ENCODE measurements around the gene DDX4. TPM values are rescaled to one million over a fixed set of nuclear protein-coding genes. Genes with fewer than 3 reads are reported as not detected.

The DDX4 gene

GRCh38 chr5:55866485-55866884 lies 128.6 kb downstream of the DDX4 start:
- no peak overlapping the region for H3K14ac ChIP-seq (ENCODE audit: low read length in 2 of 2)
- H4K91ac ChIP-seq (ENCODE audit: low read length), result no peak overlapping the region
- H3K9ac ChIP-seq (ENCODE audit: low read length), result no peak overlapping the region
- no peak overlapping the region for H2BK12ac ChIP-seq (ENCODE audit: low read length in 2 of 2)
- no peak overlapping the region for H3K23ac ChIP-seq (ENCODE audit: low read length in 2 of 2)
- H2BK120ac ChIP-seq (ENCODE audit: low read depth, low read length), result no peak overlapping the region
- H2BK5ac ChIP-seq (ENCODE audit: low read depth, low read length, poor library complexity, severe bottlenecking), result no peak overlapping the region
- H3K27ac ChIP-seq (ENCODE audit: low read length, poor library complexity, severe bottlenecking), result no peak overlapping the region
- H3K4me3 ChIP-seq (ENCODE audit: insufficient read depth in 1 of 2, low read depth in 1 of 2, low read length in 2 of 2), result no peak overlapping the region
- H3K27me3 ChIP-seq (ENCODE audit: control insufficient read depth in 1 of 2, insufficient read depth in 1 of 2, low read length in 2 of 2), result no peaks in the 10 kb centered on the region
- no peak overlapping the region for H4K8ac ChIP-seq (ENCODE audit: low read length)
- H3K9me3 ChIP-seq (ENCODE audit: control insufficient read depth, low read length), result no peaks in the 10 kb centered on the region
- WGBS, result 97% methylated on average over 8 of the region's 8 CpGs
- H2AFZ ChIP-seq (ENCODE audit: low read depth, low read length), result no peak overlapping the region
- no peak overlapping the region for H3K4me2 ChIP-seq (ENCODE audit: low read length, poor library complexity, severe bottlenecking)
- H2AK5ac ChIP-seq (ENCODE audit: low read length, severe bottlenecking), result no peak overlapping the region
- H3K79me1 ChIP-seq (replicated peaks; ENCODE audit: low read length, poor library complexity, severe bottlenecking), result peaks cover 16% of the 10 kb centered on the region
- no peak overlapping the region for H2BK15ac ChIP-seq (ENCODE audit: low read depth, poor library complexity, severe bottlenecking)
- peaks cover 0 to 11% of the 10 kb centered on the region in 2 experiments for H3K36me3 ChIP-seq (ENCODE audit: control insufficient read depth in 1 of 2, insufficient read depth in 2 of 2, low read depth in 1 of 2, low read length in 2 of 2)
- no peak overlapping the region for H3K4ac ChIP-seq (ENCODE audit: low read depth in 1 of 2, low read length in 2 of 2)
- H3K4me1 ChIP-seq (ENCODE audit: control insufficient read depth, insufficient read depth, low read depth, low read length), result peaks cover 2% of the 10 kb centered on the region
- DNase-seq, result no peak
- H3K18ac ChIP-seq (ENCODE audit: low read depth in 1 of 2, low read length in 2 of 2), result peak overlapping the region in 1 of 2 experiments; percentile 2

Small RNAs within 50 kb of the gene (small RNA-seq; reads per million reads assigned to genes)
- not detected for gene AC016632.1 (ENCODE audit: low read depth)
- gene RNA5SP183 (ENCODE audit: low read depth), result not detected

All from mesenchymal stem cell (in vitro differentiated cells and primary cell).